DLD1 (cell line): ENCODE measurements around the gene CSK.

Experiments
- in situ Hi-C: cut with HindIII; loops from 2 replicates; pipeline ENCODE4 v1.10.0; 2017; ENCODE audit warnings: low sequenced_read_pairs

The CSK gene

GRCh38 chr15:74820056-74820455 is 38.2 kb downstream of the CSK start:
- in situ Hi-C loops: no loop called here

GRCh38 chr15:74821091-74821789 is 39.4 kb downstream of the CSK start:
- in situ Hi-C loops: no loop called here

- in situ Hi-C loops: no loop called here
Observed at GRCh38 chr15:74821790-74822158, 39.9 kb downstream of the CSK start.

- in situ Hi-C loops: no loop called here
Observed at GRCh38 chr15:74822233-74822632, 40.4 kb downstream of the CSK start.

GRCh38 chr15:74823324-74823723 is 41.4 kb downstream of the CSK start:
- in situ Hi-C loops: no loop called here

GRCh38 chr15:74824976-74825375 is 43.1 kb downstream of the CSK start:
- in situ Hi-C loops: no loop called here

- in situ Hi-C loops: no loop called here
Observed at GRCh38 chr15:74825866-74826265, 44.0 kb downstream of the CSK start.

- in situ Hi-C loops: no loop called here
Observed at GRCh38 chr15:74826364-74826819, 44.5 kb downstream of the CSK start, which contains the start of gene CPLX3. TSS of gene CPLX3 (plus strand) at chr15:74826627. CDS start at chr15:74826704, 77 bp downstream.

GRCh38 chr15:74826921-74827320 is 45.0 kb downstream of the CSK start:
- in situ Hi-C loops: no loop called here

- in situ Hi-C loops: no loop called here
Observed at GRCh38 chr15:74827614-74828013, 45.7 kb downstream of the CSK start.

GRCh38 chr15:74828835-74829234 is 47.0 kb downstream of the CSK start:
- in situ Hi-C loops: no loop called here

- in situ Hi-C loops: no loop called here
Observed at GRCh38 chr15:74829486-74829885, 47.6 kb downstream of the CSK start.

GRCh38 chr15:74829991-74830390 is 48.1 kb downstream of the CSK start:
- in situ Hi-C loops: no loop called here

- in situ Hi-C loops: no loop called here
Observed at GRCh38 chr15:74830868-74831267, 49.0 kb downstream of the CSK start.

GRCh38 chr15:74831813-74832495 is 50.1 kb downstream of the CSK start:
- in situ Hi-C loops: no loop called here

GRCh38 chr15:74832826-74833225 is 50.9 kb downstream of the CSK start:
- in situ Hi-C loops: no loop called here

- in situ Hi-C loops: no loop called here
Observed at GRCh38 chr15:74833376-74834107, 51.7 kb downstream of the CSK start.

GRCh38 chr15:74835312-74835823 is 53.5 kb downstream of the CSK start:
- in situ Hi-C loops: no loop called here

- in situ Hi-C loops: no loop called here
Observed at GRCh38 chr15:74836846-74837245, 55.0 kb downstream of the CSK start.

GRCh38 chr15:74837482-74838136 is 55.7 kb downstream of the CSK start:
- in situ Hi-C loops: no loop called here

GRCh38 chr15:74838137-74838516 is 56.2 kb downstream of the CSK start:
- in situ Hi-C loops: no loop called here
